OCI-LY3 (cell line): ENCODE measurements around the gene LMBR1.

Source experiments
- EZH2phosphoT487 ChIP-seq: fragments of 200-600 bp; shearing (Covaris generic); IDR thresholded peaks from 2 replicates; pipeline ENCODE4 v1.6.1; 2018; ENCODE audit warnings: antibody characterized with exemption, mixed run types, low read depth
- TF ChIP-seq, protein P1 (sequence below): fragments of 200-600, 300-600 bp; sonication (generic); IDR thresholded peaks from 2 replicates; pipeline ENCODE4 v1.5.1; 2014; ENCODE audit warnings: antibody characterized with exemption, low read length, low read depth

DNA sequence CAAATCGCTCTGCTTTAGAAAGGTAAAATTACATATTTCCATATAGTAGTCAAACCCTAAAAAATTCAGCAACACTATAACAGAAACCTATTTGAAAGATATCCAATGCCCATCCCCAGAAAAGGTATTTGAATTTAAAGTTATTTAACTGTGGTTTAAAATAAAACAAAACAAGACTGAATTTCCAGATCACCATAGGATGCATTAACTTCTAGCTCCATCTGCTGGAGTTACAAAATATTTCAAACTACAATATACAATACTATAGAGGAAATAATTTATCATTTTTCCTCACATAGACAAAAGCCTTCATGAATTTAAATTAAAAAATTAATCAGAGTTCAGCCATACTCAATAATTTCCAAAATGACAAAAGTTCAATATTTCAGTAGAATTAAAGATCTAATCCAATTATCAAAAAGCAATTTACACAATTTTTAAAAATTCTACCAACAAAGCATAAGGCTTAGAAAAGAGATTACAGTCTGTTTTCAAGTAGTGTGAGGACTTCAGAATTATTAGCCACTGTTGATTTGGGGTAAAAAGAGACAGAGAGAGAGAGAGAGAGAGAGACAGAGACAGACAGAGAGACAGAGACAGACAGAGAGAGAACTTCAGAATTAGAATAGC lies 75.9 kb downstream of the LMBR1 start:
- TF ChIP-seq, protein P1, sequence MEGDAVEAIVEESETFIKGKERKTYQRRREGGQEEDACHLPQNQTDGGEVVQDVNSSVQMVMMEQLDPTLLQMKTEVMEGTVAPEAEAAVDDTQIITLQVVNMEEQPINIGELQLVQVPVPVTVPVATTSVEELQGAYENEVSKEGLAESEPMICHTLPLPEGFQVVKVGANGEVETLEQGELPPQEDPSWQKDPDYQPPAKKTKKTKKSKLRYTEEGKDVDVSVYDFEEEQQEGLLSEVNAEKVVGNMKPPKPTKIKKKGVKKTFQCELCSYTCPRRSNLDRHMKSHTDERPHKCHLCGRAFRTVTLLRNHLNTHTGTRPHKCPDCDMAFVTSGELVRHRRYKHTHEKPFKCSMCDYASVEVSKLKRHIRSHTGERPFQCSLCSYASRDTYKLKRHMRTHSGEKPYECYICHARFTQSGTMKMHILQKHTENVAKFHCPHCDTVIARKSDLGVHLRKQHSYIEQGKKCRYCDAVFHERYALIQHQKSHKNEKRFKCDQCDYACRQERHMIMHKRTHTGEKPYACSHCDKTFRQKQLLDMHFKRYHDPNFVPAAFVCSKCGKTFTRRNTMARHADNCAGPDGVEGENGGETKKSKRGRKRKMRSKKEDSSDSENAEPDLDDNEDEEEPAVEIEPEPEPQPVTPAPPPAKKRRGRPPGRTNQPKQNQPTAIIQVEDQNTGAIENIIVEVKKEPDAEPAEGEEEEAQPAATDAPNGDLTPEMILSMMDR, result peak; percentile 74
- TF ChIP-seq EZH2phosphoT487, result no peak
